HL-60 (cell line): Measurements from ENCODE around the gene SKI.
"Not testable (repeated sequence)": the region's sequence is repeated elsewhere in the genome, so short reads cannot be mapped to it uniquely, and the experiment has no call there.

ENCODE experiments used
- DNase-seq, 2 experiments: peaks; one replicate each; pipeline ENCODE4 v3.0.0-alpha.2; 2010 to 2020; ENCODE audit warnings: low read depth in 1 of 2, low spot score in 1 of 2
- H3K27ac ChIP-seq: fragments of 250-450 bp; sonication (Bioruptor Pico); replicated peaks from 2 replicates; pipeline ENCODE4 v1.5.1; 2020; ENCODE audit warnings: mild to moderate bottlenecking, moderate library complexity
- H3K27me3 ChIP-seq: fragments of 250-450 bp; sonication (Bioruptor Pico); 2 replicates; pipeline ENCODE4 v1.5.1; 2021; ENCODE audit warnings: mild to moderate bottlenecking, moderate library complexity; ENCODE audit not compliant: insufficient read depth, poor library complexity, severe bottlenecking
- H3K4me3 ChIP-seq: replicated peaks from 2 replicates; pipeline ENCODE4 v1.5.1; 2011; ENCODE audit warnings: mild to moderate bottlenecking, control low read depth, low read length; ENCODE audit not compliant: insufficient read depth
- CTCF ChIP-seq: IDR thresholded peaks from one replicate; pipeline ENCODE4 v1.5.1; 2011; ENCODE audit warnings: low read length, control low read depth, inconsistent platforms; ENCODE audit not compliant: insufficient read depth
- GABPA ChIP-seq: IDR thresholded peaks from 2 replicates; pipeline ENCODE4 v1.6.1; 2012; ENCODE audit warnings: low read depth
- POLR2AphosphoS5 ChIP-seq: IDR thresholded peaks from 2 replicates; pipeline ENCODE4 v1.6.1; 2012; ENCODE audit warnings: low read depth
- REST ChIP-seq: IDR thresholded peaks from 2 replicates; pipeline ENCODE4 v1.6.1; 2012; ENCODE audit warnings: low read depth; ENCODE audit not compliant: insufficient replicate concordance
- SPI1 ChIP-seq: IDR thresholded peaks from 2 replicates; pipeline ENCODE4 v1.6.1; 2012; ENCODE audit warnings: low read depth, mild to moderate bottlenecking, borderline replicate concordance

The SKI gene

GRCh38 chr1:2331200-2331544 is 103.1 kb downstream of the SKI start:
- TF ChIP-seq REST (no peak), SPI1 (no peak), CTCF (no peak), POLR2AphosphoS5 (no peak), GABPA (no peak)
- Histone ChIP-seq H3K4me3 (no peak overlapping the region), H3K27me3 (no peaks in the 10 kb centered on the region), H3K27ac (no peak overlapping the region)
- no peak for DNase-seq

GRCh38 chr1:2331580-2331979 is 103.5 kb downstream of the SKI start:
- not testable (repeated sequence) for H3K4me3 ChIP-seq, H3K27ac ChIP-seq, H3K27me3 ChIP-seq, DNase-seq

- DNase-seq = no peak
- Histone ChIP-seq H3K27ac (no peak overlapping the region), H3K4me3 (no peak overlapping the region), H3K27me3 (no peaks in the 10 kb centered on the region)
- TF ChIP-seq GABPA = no peak
- no peak for TF ChIP-seq CTCF
- TF ChIP-seq SPI1 = no peak
- TF ChIP-seq POLR2AphosphoS5 = no peak
- TF ChIP-seq REST = no peak
These were observed 106.2 kb downstream of the SKI start for GRCh38 chr1:2334366-2334765.

- no peak for DNase-seq
- TF ChIP-seq SPI1 = no peak
- TF ChIP-seq CTCF = no peak
- TF ChIP-seq POLR2AphosphoS5 = no peak
- no peak for TF ChIP-seq GABPA
- TF ChIP-seq REST = no peak
- Histone ChIP-seq H3K4me3 (no peak overlapping the region), H3K27me3 (no peaks in the 10 kb centered on the region), H3K27ac (no peak overlapping the region)
These were observed 106.9 kb downstream of the SKI start for GRCh38 chr1:2334883-2335534.
